Cortex of kidney (tissue), 1 donor: ENCODE data around the gene MED29.
"Not testable (repeated sequence)": the region's sequence is repeated elsewhere in the genome, so short reads cannot be mapped to it uniquely, and the experiment has no call there.

Experiments used
- DNase-seq: peaks from one replicate; lab custom pipeline; 2025; lab: John Stamatoyannopoulos, UW

MED29 gene

GRCh38 chr19:39370735-39371134 is 20.4 kb upstream of the MED29 start:
- no peak for DNase-seq

GRCh38 chr19:39372047-39372802 is 19.0 kb upstream of the MED29 start:
- DNase-seq, result no peak

GRCh38 chr19:39372941-39373340 is 18.2 kb upstream of the MED29 start:
- no peak for DNase-seq

GRCh38 chr19:39375929-39376328 is 15.2 kb upstream of the MED29 start:
- DNase-seq, result no peak

- no peak for DNase-seq
These were observed 13.5 kb upstream of the MED29 start for GRCh38 chr19:39377373-39378362.

- not testable (repeated sequence) for DNase-seq
These were observed 11.8 kb upstream of the MED29 start for GRCh38 chr19:39379366-39379765.

GRCh38 chr19:39379865-39380396 is 11.2 kb upstream of the MED29 start:
- no peak for DNase-seq

GRCh38 chr19:39380521-39381502 is 10.4 kb upstream of the MED29 start:
- DNase-seq, result no peak

GRCh38 chr19:39381910-39382611 is 9.1 kb upstream of the MED29 start:
- no peak for DNase-seq

- DNase-seq, result no peak
These were observed 8.0 kb upstream of the MED29 start for GRCh38 chr19:39382991-39383828.

- no peak for DNase-seq
These were observed 6.2 kb upstream of the MED29 start for GRCh38 chr19:39384839-39385568.

- no peak for DNase-seq
These were observed 5.4 kb upstream of the MED29 start for GRCh38 chr19:39385629-39386411.

- no peak for DNase-seq
These were observed 4.6 kb upstream of the MED29 start for GRCh38 chr19:39386557-39386956.

- DNase-seq, result no peak
These were observed 2.5 kb upstream of the MED29 start for GRCh38 chr19:39388657-39389056.

- no peak for DNase-seq
These were observed 1.4 kb upstream of the MED29 start for GRCh38 chr19:39389631-39390414.

GRCh38 chr19:39390451-39390750 is 777 bp upstream of the MED29 start:
- DNase-seq, result no peak

GRCh38 chr19:39397360-39398296 is 6.5 kb downstream of the MED29 start:
- no peak for DNase-seq
